Mononuclear cell (primary cell): ENCODE results near the gene SIGLEC11. TPM values are rescaled to one million over a fixed set of nuclear protein-coding genes. Genes with fewer than 3 reads are reported as not detected.
"Not testable (repeated sequence)": the region's sequence is repeated elsewhere in the genome, so short reads cannot be mapped to it uniquely, and the experiment has no call there.

Source experiments
- H3K27me3 ChIP-seq: 2 replicates; pipeline ENCODE4 v1.6.0; 2011; ENCODE audit warnings: low read length, control low read depth; ENCODE audit not compliant: insufficient read depth
- H3K4me1 ChIP-seq: 2 replicates; pipeline ENCODE4 v1.5.1; 2011; ENCODE audit warnings: mild to moderate bottlenecking, low read length, control low read depth; ENCODE audit not compliant: insufficient read depth
- H3K4me3 ChIP-seq: 2 replicates; pipeline ENCODE4 v1.5.1; 2011; ENCODE audit warnings: mild to moderate bottlenecking, low read length, moderate library complexity
- H3K9me3 ChIP-seq: 2 replicates; pipeline ENCODE4 v1.5.1; 2011; ENCODE audit warnings: low read depth, mild to moderate bottlenecking, control low read depth, low read length
- total RNA-seq: library from RNA; depleted of rRNA; stranded (reverse); fragments of >200 nt; gene quantifications from one replicate; pipeline ENCODE4 v1.2.3, GENCODE V29; 2012

The SIGLEC11 gene
- total RNA-seq, 1 donor = 0.10 TPM

GRCh38 chr19:49969355-49969754, 8.4 kb upstream of the SIGLEC11 start:
- H3K27me3 ChIP-seq, H3K4me3 ChIP-seq, H3K9me3 ChIP-seq: not testable (repeated sequence)
- H3K4me1 ChIP-seq = peaks cover 66% of the 10 kb centered on the region

GRCh38 chr19:49968279-49968922, 7.4 kb upstream of the SIGLEC11 start:
- H3K4me1 ChIP-seq = peaks cover 57% of the 10 kb centered on the region
- H3K4me3 ChIP-seq = no peak overlapping the region
- H3K9me3 ChIP-seq = no peaks in the 10 kb centered on the region
- H3K27me3 ChIP-seq = peaks cover 4% of the 10 kb centered on the region

- not testable (repeated sequence) for H3K9me3 ChIP-seq, H3K4me3 ChIP-seq, H3K27me3 ChIP-seq
- H3K4me1 ChIP-seq = peaks cover 30% of the 10 kb centered on the region
Measured at GRCh38 chr19:49959892-49960291, 1.1 kb downstream of the SIGLEC11 start.

GRCh38 chr19:49958596-49958995, 2.4 kb downstream of the SIGLEC11 start:
- not testable (repeated sequence) for H3K27me3 ChIP-seq, H3K9me3 ChIP-seq, H3K4me3 ChIP-seq
- H3K4me1 ChIP-seq = peaks cover 43% of the 10 kb centered on the region

- H3K4me1 ChIP-seq = peaks cover 48% of the 10 kb centered on the region
- H3K27me3 ChIP-seq, H3K9me3 ChIP-seq, H3K4me3 ChIP-seq: not testable (repeated sequence)
Measured at GRCh38 chr19:49958144-49958543, 2.8 kb downstream of the SIGLEC11 start.

GRCh38 chr19:49957262-49957915, 3.6 kb downstream of the SIGLEC11 start:
- H3K4me3 ChIP-seq = no peak overlapping the region
- no peaks in the 10 kb centered on the region for H3K27me3 ChIP-seq
- H3K9me3 ChIP-seq = no peaks in the 10 kb centered on the region
- peaks cover 54% of the 10 kb centered on the region for H3K4me1 ChIP-seq

- H3K4me1 ChIP-seq = peaks cover 55% of the 10 kb centered on the region
- no peaks in the 10 kb centered on the region for H3K9me3 ChIP-seq
- no peak overlapping the region for H3K4me3 ChIP-seq
- H3K27me3 ChIP-seq = no peaks in the 10 kb centered on the region
Measured at GRCh38 chr19:49956115-49956495, 4.9 kb downstream of the SIGLEC11 start.

- Histone ChIP-seq H3K27me3 (no peaks in the 10 kb centered on the region), H3K4me1 (peaks cover 55% of the 10 kb centered on the region), H3K4me3 (no peak overlapping the region), H3K9me3 (no peaks in the 10 kb centered on the region)
Measured at GRCh38 chr19:49954933-49955332, 6.0 kb downstream of the SIGLEC11 start.

GRCh38 chr19:49954092-49954829, 6.7 kb downstream of the SIGLEC11 start:
- Histone ChIP-seq H3K9me3 (no peaks in the 10 kb centered on the region), H3K4me3 (no peak overlapping the region), H3K4me1 (peaks cover 55% of the 10 kb centered on the region), H3K27me3 (no peaks in the 10 kb centered on the region)

- Histone ChIP-seq H3K4me1 (peaks cover 55% of the 10 kb centered on the region), H3K4me3 (no peak overlapping the region), H3K27me3 (no peaks in the 10 kb centered on the region), H3K9me3 (no peaks in the 10 kb centered on the region)
Measured at GRCh38 chr19:49953416-49953815, 7.6 kb downstream of the SIGLEC11 start.

- Histone ChIP-seq H3K4me1 (peaks cover 55% of the 10 kb centered on the region), H3K4me3 (no peak overlapping the region)
Measured at GRCh38 chr19:49952906-49953305, 8.1 kb downstream of the SIGLEC11 start.

GRCh38 chr19:49952479-49952836, 8.5 kb downstream of the SIGLEC11 start:
- Histone ChIP-seq H3K4me1 (peaks cover 54% of the 10 kb centered on the region), H3K9me3 (no peaks in the 10 kb centered on the region), H3K27me3 (no peaks in the 10 kb centered on the region), H3K4me3 (no peak overlapping the region)

More at GRCh38 chr19:49952906-49953305, 8.1 kb downstream of the SIGLEC11 start:
- Histone ChIP-seq H3K9me3 (no peaks in the 10 kb centered on the region), H3K27me3 (no peaks in the 10 kb centered on the region)

GRCh38 chr19:49951806-49952478, 9.0 kb downstream of the SIGLEC11 start:
- Histone ChIP-seq H3K4me1 (peaks cover 50% of the 10 kb centered on the region), H3K4me3 (no peak overlapping the region), H3K9me3 (no peaks in the 10 kb centered on the region), H3K27me3 (no peaks in the 10 kb centered on the region)

GRCh38 chr19:49950956-49951526, 9.9 kb downstream of the SIGLEC11 start:
- Histone ChIP-seq H3K4me1 (peaks cover 47% of the 10 kb centered on the region), H3K27me3 (no peaks in the 10 kb centered on the region), H3K4me3 (no peak overlapping the region), H3K9me3 (no peaks in the 10 kb centered on the region)

GRCh38 chr19:49950590-49950948, 10.4 kb downstream of the SIGLEC11 start:
- no peak overlapping the region for H3K4me3 ChIP-seq
- no peaks in the 10 kb centered on the region for H3K27me3 ChIP-seq
- H3K4me1 ChIP-seq = peaks cover 44% of the 10 kb centered on the region
- no peaks in the 10 kb centered on the region for H3K9me3 ChIP-seq
